Activated CD8-positive, alpha-beta T cell treated with anti-CD3 and anti-CD28 coated beads for 36 hours (primary cell): ENCODE data around the gene PFN4. TPM values are rescaled to one million over a fixed set of nuclear protein-coding genes. Genes with fewer than 3 reads are reported as not detected.
"Not testable (repeated sequence)": the region's sequence is repeated elsewhere in the genome, so short reads cannot be mapped to it uniquely, and the experiment has no call there.

Experiments
- ATAC-seq: fragments of 200-7000 bp; cut with Tn5 transposase; one replicate; pipeline ENCODE4 v1.10.0; 2021; ENCODE audit warnings: mild to moderate bottlenecking, moderate library complexity
- CTCF ChIA-PET: fragments of 350-600 bp; sonication (Branson Sonifier 250); formaldehyde crosslinking; loops from one replicate; lab custom pipeline; 2021; ENCODE audit warnings: antibody characterized with exemption; lab: Charles Lee
- POLR2A ChIA-PET: fragments of 350-600 bp; sonication (Branson Sonifier 250); formaldehyde crosslinking; loops from one replicate; lab custom pipeline; 2021; ENCODE audit warnings: antibody characterized with exemption; lab: Charles Lee
- DNase-seq: peaks from one replicate; pipeline ENCODE4 v3.0.0-alpha.2; 2020
- H3K27ac Mint-ChIP-seq: one replicate; pipeline ENCODE4 v1.8.0; 2021; ENCODE audit warnings: mild to moderate bottlenecking, mixed read lengths
- H3K27me3 Mint-ChIP-seq: one replicate; pipeline ENCODE4 v1.8.0; 2021; ENCODE audit warnings: mixed read lengths
- H3K36me3 Mint-ChIP-seq: one replicate; pipeline ENCODE4 v1.8.0; 2021; ENCODE audit warnings: low read depth, mixed read lengths
- H3K4me1 Mint-ChIP-seq: one replicate; pipeline ENCODE4 v1.8.0; 2021; ENCODE audit warnings: low read depth, mixed read lengths
- H3K4me3 Mint-ChIP-seq: one replicate; pipeline ENCODE4 v1.8.0; 2021; ENCODE audit warnings: mild to moderate bottlenecking, moderate library complexity, mixed read lengths
- H3K9me3 Mint-ChIP-seq: one replicate; pipeline ENCODE4 v1.8.0; 2021; ENCODE audit warnings: mixed read lengths
- intact Hi-C: fragments of 100-400 bp; cut with micrococcal nuclease; formaldehyde crosslinking; loops from one replicate; pipeline ENCODE4 v1.10.0; 2022
- total RNA-seq, 2 experiments: library from RNA; stranded (reverse); gene quantifications; one replicate each; pipeline ENCODE4 v1.2.3, GENCODE V29; 2021
- TF ChIP-seq, protein P1 (sequence below): fragments of 200-600 bp; IDR thresholded peaks from one replicate; pipeline ENCODE4 v1.8.0; 2022; ENCODE audit warnings: antibody characterized with exemption, mild to moderate bottlenecking

PFN4 gene
- total RNA-seq, 2 experiments from 2014 or later = not detected

DNA sequence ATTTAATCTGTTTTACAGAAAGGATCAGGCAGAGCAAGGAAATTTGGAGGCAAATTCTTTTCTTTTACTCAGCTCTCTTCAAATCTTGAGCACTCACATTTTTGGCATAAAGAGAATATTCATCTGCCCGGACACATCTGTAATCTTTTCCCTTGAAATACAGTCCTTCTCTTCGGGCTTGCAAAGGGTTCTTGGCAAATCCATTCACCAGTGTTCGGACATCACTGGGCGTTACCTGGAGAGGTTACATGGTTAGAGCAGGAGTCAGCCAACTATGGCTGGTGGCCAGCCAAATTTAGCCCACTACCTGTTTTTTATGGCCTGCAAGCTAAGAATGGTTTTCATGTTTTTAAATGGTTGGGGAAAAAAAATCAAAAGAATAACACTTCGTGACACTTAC is 2.1 kb downstream of the PFN4 start:
- TF ChIP-seq, protein P1, sequence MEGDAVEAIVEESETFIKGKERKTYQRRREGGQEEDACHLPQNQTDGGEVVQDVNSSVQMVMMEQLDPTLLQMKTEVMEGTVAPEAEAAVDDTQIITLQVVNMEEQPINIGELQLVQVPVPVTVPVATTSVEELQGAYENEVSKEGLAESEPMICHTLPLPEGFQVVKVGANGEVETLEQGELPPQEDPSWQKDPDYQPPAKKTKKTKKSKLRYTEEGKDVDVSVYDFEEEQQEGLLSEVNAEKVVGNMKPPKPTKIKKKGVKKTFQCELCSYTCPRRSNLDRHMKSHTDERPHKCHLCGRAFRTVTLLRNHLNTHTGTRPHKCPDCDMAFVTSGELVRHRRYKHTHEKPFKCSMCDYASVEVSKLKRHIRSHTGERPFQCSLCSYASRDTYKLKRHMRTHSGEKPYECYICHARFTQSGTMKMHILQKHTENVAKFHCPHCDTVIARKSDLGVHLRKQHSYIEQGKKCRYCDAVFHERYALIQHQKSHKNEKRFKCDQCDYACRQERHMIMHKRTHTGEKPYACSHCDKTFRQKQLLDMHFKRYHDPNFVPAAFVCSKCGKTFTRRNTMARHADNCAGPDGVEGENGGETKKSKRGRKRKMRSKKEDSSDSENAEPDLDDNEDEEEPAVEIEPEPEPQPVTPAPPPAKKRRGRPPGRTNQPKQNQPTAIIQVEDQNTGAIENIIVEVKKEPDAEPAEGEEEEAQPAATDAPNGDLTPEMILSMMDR = no peak
- H3K36me3 Mint-ChIP-seq = no peaks in the 10 kb centered on the region
- DNase-seq (no peak), ATAC-seq (no peak)
- H3K9me3 Mint-ChIP-seq = no peaks in the 10 kb centered on the region
- no peak overlapping the region for H3K27ac Mint-ChIP-seq
- POLR2A ChIA-PET = interaction anchor here (2.2 kb wide), 1 partner anchor 37 kb away, joined by 5 read pairs; the partner anchor contains the start of gene TP53I3
- H3K4me3 Mint-ChIP-seq = no peak overlapping the region
- no peaks in the 10 kb centered on the region for H3K27me3 Mint-ChIP-seq
- intact Hi-C loops = no loop called here
- CTCF ChIA-PET = interaction anchor here (0.8 to 1.2 kb wide), 3 partner anchors 37 to 297 kb away, joined by 3 to 4 read pairs (median 3); no protein-coding TSS in a partner anchor
- H3K4me1 Mint-ChIP-seq = peaks cover 13% of the 10 kb centered on the region

DNA sequence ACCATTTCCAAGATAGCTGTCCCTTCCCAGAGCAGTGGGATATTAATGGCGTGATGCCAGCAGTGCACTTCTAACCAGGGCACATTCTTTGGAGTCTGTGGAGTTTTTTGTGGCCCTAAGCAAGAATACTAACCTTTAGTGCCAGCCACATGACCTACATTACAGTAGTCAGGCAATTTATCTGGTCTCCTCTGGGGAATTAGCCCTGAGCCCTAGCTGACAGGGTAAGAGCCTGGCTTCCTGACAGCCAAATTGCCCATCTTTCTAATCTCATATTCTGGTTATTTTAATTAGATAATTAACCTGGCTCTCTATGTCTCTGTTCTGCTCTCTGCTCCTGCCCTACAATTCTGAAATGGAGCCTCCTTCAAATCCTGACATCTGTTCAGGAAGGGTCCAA is 5.2 kb downstream of the PFN4 start:
- no peak for ATAC-seq
- POLR2A ChIA-PET = no interaction called here
- CTCF ChIA-PET = interaction anchor here (0.8 to 1.0 kb wide), 2 partner anchors 16 to 34 kb away, joined by 3 to 5 read pairs; partner anchors contain the start of gene TP53I3
- Mint-ChIP-seq H3K27me3 (no peaks in the 10 kb centered on the region), H3K27ac (no peak overlapping the region), H3K4me1 (peaks cover 6% of the 10 kb centered on the region), H3K9me3 (no peaks in the 10 kb centered on the region), H3K4me3 (no peak overlapping the region), H3K36me3 (peaks cover 2% of the 10 kb centered on the region)
- TF ChIP-seq, protein P1 = no peak
- no peak for DNase-seq
- intact Hi-C loops = no loop called here

DNA sequence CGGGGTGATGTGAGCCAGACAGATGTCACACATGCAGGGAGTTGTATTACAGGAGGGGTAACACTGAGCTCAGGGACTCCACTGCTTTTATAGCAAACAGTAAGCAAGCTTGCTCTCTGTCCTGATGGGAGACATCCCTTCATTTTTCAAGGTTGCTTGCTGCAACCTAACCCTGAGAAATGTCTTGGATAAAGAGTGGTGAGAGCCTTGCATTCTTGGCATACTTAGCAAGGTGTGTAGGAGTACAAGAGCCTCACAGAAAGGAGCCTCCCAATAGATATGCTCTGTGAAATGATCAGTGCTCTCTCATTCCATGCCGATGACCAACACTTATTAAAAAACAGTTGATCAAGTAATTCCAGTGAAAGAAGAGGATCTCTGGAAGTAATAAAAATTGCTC is 8.1 kb downstream of the PFN4 start:
- intact Hi-C loops = no loop called here
- Mint-ChIP-seq H3K36me3 (peaks cover 2% of the 10 kb centered on the region), H3K4me1 (no peaks in the 10 kb centered on the region), H3K27me3 (no peaks in the 10 kb centered on the region), H3K9me3 (no peaks in the 10 kb centered on the region), H3K4me3 (no peak overlapping the region), H3K27ac (no peak overlapping the region)
- no peak for DNase-seq
- ATAC-seq = no peak
- TF ChIP-seq, protein P1 = no peak
- POLR2A ChIA-PET = no interaction called here
- CTCF ChIA-PET = no interaction called here

DNA sequence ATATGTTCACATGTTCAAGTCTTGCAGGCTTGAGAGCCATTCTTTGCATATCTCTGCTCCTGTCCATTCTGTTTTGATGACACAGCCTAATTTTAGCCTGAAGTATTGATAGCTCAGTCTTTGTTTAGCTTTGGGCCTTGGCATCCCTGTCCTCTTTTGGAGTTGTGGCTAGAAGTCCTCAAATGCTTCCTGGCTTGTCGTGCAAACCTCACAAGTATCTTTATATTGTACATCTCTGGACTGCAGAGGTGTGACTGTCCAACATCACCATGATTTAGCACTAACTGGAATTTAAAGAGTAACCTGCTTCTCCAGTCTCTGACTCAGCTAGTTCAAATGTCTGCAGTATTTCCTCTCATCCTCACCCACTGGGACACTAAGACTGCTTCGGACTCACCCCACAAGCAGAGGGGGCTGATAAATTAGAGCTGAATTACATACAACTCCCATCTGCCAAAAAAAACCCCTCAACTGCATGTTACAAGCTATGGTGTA is 11.7 kb downstream of the PFN4 start:
- DNase-seq (no peak), ATAC-seq (no peak)
- Mint-ChIP-seq H3K9me3 (peaks cover 21% of the 10 kb centered on the region), H3K4me1 (no peaks in the 10 kb centered on the region), H3K4me3 (no peak overlapping the region), H3K27ac (no peak overlapping the region), H3K27me3 (no peaks in the 10 kb centered on the region), H3K36me3 (peaks cover 2% of the 10 kb centered on the region)
- TF ChIP-seq, protein P1 = no peak
- ChIA-PET CTCF (interaction anchor here (0.6 to 2.9 kb wide), 4 partner anchors 11 to 1797 kb away, joined by 3 to 9 read pairs (median 4); partner anchors contain the start of gene TP53I3), POLR2A (interaction anchor here (1.2 to 1.4 kb wide), 2 partner anchors 10 to 11 kb away, joined by 3 to 6 read pairs; no protein-coding TSS in a partner anchor)
- intact Hi-C loops = no loop called here

DNA sequence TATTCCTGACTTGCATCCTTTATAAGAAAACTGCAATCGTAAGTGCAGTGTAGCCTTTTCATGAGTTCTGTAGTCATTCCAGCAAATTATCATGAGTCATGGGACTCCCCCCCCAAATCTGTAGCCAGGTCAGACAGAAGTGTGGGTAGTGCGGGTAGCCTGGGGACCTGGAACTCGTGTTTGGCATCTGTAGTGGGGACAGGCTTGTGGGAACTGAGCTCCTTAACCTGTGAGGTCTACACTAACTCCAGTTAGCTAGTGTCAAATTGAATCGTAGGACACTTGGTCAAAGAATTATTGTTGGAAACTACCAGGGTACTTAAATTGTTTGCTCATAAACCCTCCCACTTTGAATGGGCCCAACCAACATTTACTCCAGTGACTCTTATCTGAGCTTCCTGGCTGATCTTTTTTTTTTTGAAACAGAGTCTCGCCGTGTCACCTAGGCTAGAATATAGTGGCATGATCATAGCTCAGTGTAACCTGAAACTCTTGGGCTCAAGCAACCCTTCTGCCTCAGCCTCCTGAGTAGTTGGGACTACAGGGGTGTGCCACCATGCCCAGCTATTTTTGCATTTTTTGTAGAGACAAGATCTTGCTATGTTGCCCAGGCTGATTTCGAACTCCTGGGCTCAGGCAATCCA is 12.4 kb downstream of the PFN4 start:
- TF ChIP-seq, protein P1 = no peak
- ChIA-PET CTCF (interaction anchor here (0.6 to 2.9 kb wide), 3 partner anchors 12 to 134 kb away, joined by 3 to 9 read pairs (median 4); partner anchors contain the start of gene TP53I3), POLR2A (interaction anchor here (1.2 to 1.4 kb wide), 2 partner anchors 9 to 11 kb away, joined by 3 to 6 read pairs; no protein-coding TSS in a partner anchor)
- intact Hi-C loops = no loop called here
- Mint-ChIP-seq H3K27me3 (no peaks in the 10 kb centered on the region), H3K9me3 (peaks cover 21% of the 10 kb centered on the region), H3K4me1 (no peaks in the 10 kb centered on the region), H3K4me3 (no peak overlapping the region), H3K36me3 (peaks cover 2% of the 10 kb centered on the region), H3K27ac (no peak overlapping the region)
- DNase-seq = no peak
- no peak for ATAC-seq

DNA sequence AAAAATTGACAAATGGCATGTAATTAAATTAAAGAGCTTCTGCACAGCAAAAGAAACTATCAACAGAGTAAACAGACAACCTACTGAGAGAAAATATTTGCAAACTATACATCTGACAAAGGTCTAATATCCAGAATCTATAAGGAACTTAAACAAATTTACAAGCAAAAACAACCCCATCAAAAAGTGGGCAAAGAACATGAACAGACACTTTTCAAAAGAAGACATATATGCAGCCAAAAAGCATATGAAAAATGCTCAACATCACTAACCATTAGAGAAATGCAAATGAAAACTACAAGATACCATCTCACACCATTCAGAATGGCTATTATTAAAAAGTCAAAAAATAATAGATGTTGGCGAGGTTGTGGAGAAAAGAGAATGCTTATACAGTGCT is 13.7 kb downstream of the PFN4 start:
- H3K27ac Mint-ChIP-seq, H3K36me3 Mint-ChIP-seq, intact Hi-C loops, H3K4me1 Mint-ChIP-seq, DNase-seq, ATAC-seq, POLR2A ChIA-PET, H3K4me3 Mint-ChIP-seq, H3K27me3 Mint-ChIP-seq: not testable (repeated sequence)
- CTCF ChIA-PET = interaction anchor here (1.2 kb wide), 1 partner anchor 25 kb away, joined by 3 read pairs; the partner anchor contains the start of gene TP53I3
- peaks cover 21% of the 10 kb centered on the region for H3K9me3 Mint-ChIP-seq
